GM23248 (cell line): Measurements from ENCODE around the gene IGFN1.

Experiments used
- EZH2 ChIP-seq: fragments of 200-600 bp; sonication (generic); IDR thresholded peaks from 2 replicates; pipeline ENCODE4 v1.6.1; 2018; ENCODE audit warnings: antibody characterized with exemption, mild to moderate bottlenecking; ENCODE audit not compliant: insufficient read depth, poor library complexity, severe bottlenecking
- EZH2phosphoT487 ChIP-seq: fragments of 200-600 bp; sonication (generic); IDR thresholded peaks from 2 replicates; pipeline ENCODE4 v1.6.1; 2018; ENCODE audit warnings: antibody characterized with exemption, moderate library complexity, mild to moderate bottlenecking, low read depth; ENCODE audit not compliant: insufficient read depth

DNA sequence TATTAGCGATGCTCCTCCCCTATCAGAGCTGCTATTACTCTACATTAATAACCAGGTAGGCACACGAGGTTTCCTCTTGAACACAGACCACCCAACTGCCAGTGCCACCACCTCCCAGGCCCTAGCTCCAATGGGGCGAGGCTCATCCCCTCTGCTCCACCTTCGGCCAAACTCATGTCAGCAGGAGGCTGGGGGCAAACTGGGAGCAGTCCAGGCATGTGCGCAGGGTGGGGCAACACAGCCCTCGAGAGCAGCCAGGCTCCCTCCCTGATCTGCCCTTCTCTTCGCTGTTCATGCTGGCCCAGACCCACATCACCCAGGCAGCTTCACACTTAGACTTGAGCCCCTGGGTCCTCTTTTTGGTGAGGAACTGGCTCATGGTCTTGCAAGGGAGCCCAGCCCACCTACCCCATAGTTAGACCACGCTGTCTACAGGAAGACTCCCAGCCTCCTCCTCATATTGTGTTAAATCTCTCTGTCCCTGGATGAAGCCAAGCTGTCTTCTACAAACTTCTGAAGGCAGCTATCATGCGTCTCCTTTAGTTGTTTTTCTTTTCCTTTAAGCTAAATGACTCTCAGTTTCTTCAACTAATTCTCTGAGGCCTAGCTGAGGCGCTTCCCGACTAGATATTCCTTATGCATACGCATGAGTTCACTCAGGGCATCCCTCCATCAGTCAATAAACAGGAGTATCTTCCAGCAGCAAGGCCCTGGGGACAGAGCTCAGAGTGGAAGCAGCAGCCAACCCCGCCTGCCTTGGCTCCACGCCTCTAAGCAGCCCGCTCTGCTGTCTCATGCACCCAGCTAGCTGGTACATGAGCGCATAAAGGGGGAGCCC is 48.4 kb upstream of the IGFN1 start:
- no peak for TF ChIP-seq EZH2
- TF ChIP-seq EZH2phosphoT487: no peak
